HepG2 (cell line): ENCODE measurements around the gene TRAK1.

Experiments used
- DMTF1 ChIP-seq: sonication (generic); formaldehyde crosslinking; IDR thresholded peaks from 2 replicates; pipeline ENCODE4 v1.4.0; 2020; ENCODE audit warnings: mild to moderate bottlenecking, missing genetic modification reagents
- EZH2 ChIP-seq: conservative IDR thresholded peaks from 2 replicates; pipeline ENCODE4 v1.6.1; 2012; ENCODE audit warnings: mild to moderate bottlenecking, low read depth, low read length, moderate library complexity
- NR1H2 ChIP-seq: sonication (generic); formaldehyde crosslinking; IDR thresholded peaks from 2 replicates; pipeline ENCODE4 v1.8.1; 2022; ENCODE audit warnings: low read depth, missing genetic modification reagents, borderline replicate concordance
- POLR2A ChIP-seq, 2 experiments: IDR thresholded peaks; 2 replicates each; pipeline ENCODE4 v1.6.1; 2011; ENCODE audit warnings: low read depth in 2 of 2, low read length in 2 of 2, mild to moderate bottlenecking in 1 of 2, moderate library complexity in 1 of 2; ENCODE audit not compliant: insufficient read depth in 1 of 2
- RAD21 ChIP-seq: fragments of 450-650 bp; formaldehyde crosslinking; IDR thresholded peaks from 2 replicates; pipeline ENCODE4 v1.5.0; 2020; ENCODE audit warnings: mild to moderate bottlenecking
- SIN3A ChIP-seq: IDR thresholded peaks from 2 replicates; pipeline ENCODE4 v1.6.1; 2011; ENCODE audit warnings: low read depth, mild to moderate bottlenecking, control low read depth, low read length, borderline replicate concordance
- THYN1 ChIP-seq: sonication (generic); formaldehyde crosslinking; IDR thresholded peaks from 2 replicates; pipeline ENCODE4 v1.8.1; 2023; ENCODE audit warnings: low read depth, mild to moderate bottlenecking, moderate library complexity, missing genetic modification reagents, borderline replicate concordance
- ZNF292 ChIP-seq: sonication (generic); formaldehyde crosslinking; IDR thresholded peaks from 2 replicates; pipeline ENCODE4 v1.8.1; 2022; ENCODE audit warnings: mild to moderate bottlenecking, low read depth, missing genetic modification reagents, borderline replicate concordance
- ZNF326 ChIP-seq: sonication (generic); formaldehyde crosslinking; IDR thresholded peaks from 2 replicates; pipeline ENCODE4 v1.4.0; 2020; ENCODE audit warnings: missing genetic modification reagents, borderline replicate concordance
- ZNF484 ChIP-seq: sonication (generic); formaldehyde crosslinking; IDR thresholded peaks from 2 replicates; pipeline ENCODE4 v1.5.1; 2020; ENCODE audit warnings: mild to moderate bottlenecking, low read depth, missing genetic modification reagents, borderline replicate concordance
- ZSCAN29 ChIP-seq: sonication (generic); formaldehyde crosslinking; conservative IDR thresholded peaks from 2 replicates; pipeline ENCODE4 v1.4.0; 2020; ENCODE audit warnings: mild to moderate bottlenecking, missing genetic modification reagents

- no peak for TF ChIP-seq EZH2
- TF ChIP-seq ZSCAN29 (CRISPR knock-in tag), result no peak
- TF ChIP-seq ZNF484 (CRISPR knock-in tag), result no peak
- TF ChIP-seq NR1H2 (CRISPR knock-in tag), result no peak
- TF ChIP-seq SIN3A, result no peak
- no peak for TF ChIP-seq DMTF1 (CRISPR knock-in tag)
- no peak for TF ChIP-seq ZNF326
- no peak for TF ChIP-seq RAD21 (CRISPR knock-in tag)
- no peak for TF ChIP-seq THYN1 (CRISPR knock-in tag)
- TF ChIP-seq POLR2A (IDR thresholded peaks at IDR 0.05; ENCODE audit: insufficient read depth in 1 of 2, low read depth in 2 of 2, low read length in 2 of 2), result no peak
- TF ChIP-seq ZNF292 (CRISPR knock-in tag), result no peak
These were observed 178.5 kb downstream of the TRAK1 start for GRCh38 chr3:42269647-42270046.
